ENCODE measurements around the gene DCLK2. TPM values are rescaled to one million over a fixed set of nuclear protein-coding genes. Genes with fewer than 3 reads are reported as not detected.

Gene DCLK2
- total RNA-seq, 2 experiments from 2014 or later, result not detected

DNA sequence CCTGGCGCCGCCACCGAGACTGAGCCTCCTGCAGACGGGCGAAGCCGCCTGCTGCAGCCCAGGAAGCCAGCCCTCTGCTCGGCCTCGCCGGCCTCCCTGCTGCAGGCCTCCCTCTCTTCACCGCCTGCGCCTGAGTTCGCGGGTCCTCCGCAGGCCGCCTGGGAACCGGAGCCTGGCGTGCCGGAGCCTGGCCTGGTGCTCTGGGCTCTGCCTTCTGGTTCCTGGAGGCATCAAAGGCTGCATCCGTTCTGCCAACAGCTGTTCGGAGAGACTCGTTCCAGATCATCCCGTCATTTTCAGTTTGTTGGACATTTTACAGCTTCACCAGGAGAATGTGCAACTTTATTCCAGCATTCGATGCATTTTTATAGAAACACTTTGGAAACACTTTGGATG, 178.0 kb downstream of the DCLK2 start:
- H3K4me1 Mint-ChIP-seq, result no peaks in the 10 kb centered on the region
- H3K4me3 Mint-ChIP-seq, result no peak overlapping the region
- ATAC-seq (ENCODE audit: low read depth), result no peak
- no peak for DNase-seq
- H3K27ac Mint-ChIP-seq, result no peak overlapping the region
- no peaks in the 10 kb centered on the region for H3K9me3 Mint-ChIP-seq
- POLR2A ChIA-PET, result no interaction called here
- H3K36me3 Mint-ChIP-seq, result no peaks in the 10 kb centered on the region
- no peaks in the 10 kb centered on the region for H3K27me3 Mint-ChIP-seq

DNA sequence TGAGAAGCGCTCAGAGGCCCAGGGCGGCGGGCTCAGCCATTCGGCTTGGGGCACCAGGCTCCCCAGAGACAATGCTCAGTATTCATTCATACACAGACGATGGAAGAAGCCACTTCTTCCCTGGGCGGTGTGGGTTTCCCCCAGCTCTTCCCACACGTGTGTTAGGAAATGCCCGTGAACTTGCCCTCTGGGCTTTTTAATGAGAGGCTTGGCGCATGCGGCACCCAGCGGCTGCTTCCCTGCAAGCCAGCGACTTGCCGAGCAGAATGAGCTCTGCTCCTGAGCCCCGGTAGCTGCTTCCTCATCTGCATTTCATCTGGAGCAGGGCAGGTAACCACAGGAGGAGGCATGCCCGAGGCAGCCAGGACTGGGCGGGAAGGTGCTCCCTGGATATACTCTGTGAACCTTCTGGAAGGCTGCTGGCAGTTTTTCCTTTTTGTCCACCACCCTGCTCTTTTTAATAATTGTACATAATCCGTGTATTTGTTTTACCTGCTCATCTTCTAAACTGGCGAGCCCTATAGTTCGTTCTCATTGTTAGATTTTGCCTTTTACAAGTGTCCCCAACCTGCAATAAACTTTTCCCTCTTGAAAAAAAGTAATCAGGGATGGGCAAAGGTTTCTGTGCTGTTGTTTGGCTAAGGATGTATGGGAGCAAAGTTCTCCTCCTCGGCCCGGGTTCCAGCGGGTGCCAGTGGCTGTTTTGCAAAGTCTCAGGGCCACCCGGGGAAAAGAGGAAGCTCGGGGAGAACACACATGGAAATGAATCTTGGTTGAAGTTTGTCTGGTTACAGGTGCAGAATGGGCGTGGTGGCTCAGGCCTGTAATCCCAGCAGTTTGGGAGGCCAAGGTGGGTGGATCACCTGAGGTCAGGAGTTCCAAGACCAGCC, 178.8 kb downstream of the DCLK2 start:
- no peak overlapping the region for H3K4me3 Mint-ChIP-seq
- no peaks in the 10 kb centered on the region for H3K4me1 Mint-ChIP-seq
- ATAC-seq (ENCODE audit: low read depth) (no peak), DNase-seq (no peak)
- POLR2A ChIA-PET, result no interaction called here
- H3K9me3 Mint-ChIP-seq, result no peaks in the 10 kb centered on the region
- no peak overlapping the region for H3K27ac Mint-ChIP-seq
- no peaks in the 10 kb centered on the region for H3K36me3 Mint-ChIP-seq
- H3K27me3 Mint-ChIP-seq, result no peaks in the 10 kb centered on the region

DNA sequence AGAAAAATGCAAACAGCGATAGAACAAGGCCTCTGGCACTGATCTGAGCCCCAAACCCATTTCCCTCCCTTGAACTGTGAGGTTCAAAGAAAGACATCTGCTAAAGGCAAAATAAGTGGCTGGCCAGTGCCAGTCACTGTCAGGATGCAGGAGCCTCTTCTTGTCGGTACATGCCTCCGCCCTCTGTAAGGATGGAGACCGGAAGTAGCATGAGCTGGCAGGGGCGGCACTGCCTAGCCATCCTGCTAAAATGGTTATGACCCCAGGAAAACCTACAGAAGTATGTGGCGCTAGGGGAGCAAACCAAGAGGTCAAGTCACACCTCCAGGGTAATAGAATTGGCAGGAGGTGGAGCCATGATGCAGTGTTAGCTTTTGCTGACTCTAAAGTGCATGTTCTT, 180.3 kb downstream of the DCLK2 start:
- H3K27ac Mint-ChIP-seq, result no peak overlapping the region

DNA sequence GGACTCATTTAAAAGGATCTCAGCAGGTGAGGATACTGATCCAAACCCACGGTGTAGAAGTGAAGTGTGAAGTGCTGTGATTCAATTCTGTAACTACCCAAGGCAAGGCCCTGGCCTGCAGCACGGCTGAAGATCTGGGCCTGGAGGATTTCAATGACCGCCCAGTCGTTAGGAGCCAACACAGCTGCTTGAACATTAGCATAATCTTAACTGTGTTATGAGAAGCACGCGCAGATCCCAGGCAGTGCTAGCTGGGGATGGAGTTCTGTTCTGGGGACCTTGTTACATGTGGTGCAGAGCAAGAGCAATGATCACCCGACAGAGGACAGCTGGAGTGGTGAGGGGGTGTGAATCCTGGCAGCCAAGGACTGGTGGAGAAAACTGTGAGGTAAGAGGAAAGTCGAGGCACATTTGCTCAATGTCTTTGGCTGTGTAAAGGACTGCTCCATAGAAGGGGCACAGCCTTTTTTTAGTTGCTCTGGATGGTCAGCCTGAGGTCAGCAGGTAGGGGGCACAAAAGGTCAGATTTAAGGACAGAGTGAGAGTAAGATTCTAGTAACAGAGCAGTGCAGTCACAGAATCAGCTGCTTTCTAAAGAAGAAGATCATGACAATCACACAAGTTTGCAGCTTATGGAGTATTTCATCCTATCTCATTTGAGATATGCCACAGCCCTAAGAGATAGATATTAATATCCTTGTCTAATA, 181.8 kb downstream of the DCLK2 start:
- ATAC-seq (ENCODE audit: low read depth) (no peak), DNase-seq (no peak)
- Mint-ChIP-seq H3K9me3 (no peaks in the 10 kb centered on the region), H3K36me3 (peaks cover 6% of the 10 kb centered on the region), H3K4me1 (no peaks in the 10 kb centered on the region), H3K4me3 (no peak overlapping the region), H3K27me3 (no peaks in the 10 kb centered on the region), H3K27ac (no peak overlapping the region)
- POLR2A ChIA-PET, result no interaction called here

More for the DNA sequence above, 180.3 kb downstream of the DCLK2 start:
- Mint-ChIP-seq H3K4me1 (no peaks in the 10 kb centered on the region), H3K27me3 (no peaks in the 10 kb centered on the region), H3K4me3 (no peak overlapping the region), H3K36me3 (peaks cover 3% of the 10 kb centered on the region), H3K9me3 (no peaks in the 10 kb centered on the region)
- ATAC-seq (ENCODE audit: low read depth), result no peak
- POLR2A ChIA-PET, result no interaction called here
- DNase-seq, result no peak

DNA sequence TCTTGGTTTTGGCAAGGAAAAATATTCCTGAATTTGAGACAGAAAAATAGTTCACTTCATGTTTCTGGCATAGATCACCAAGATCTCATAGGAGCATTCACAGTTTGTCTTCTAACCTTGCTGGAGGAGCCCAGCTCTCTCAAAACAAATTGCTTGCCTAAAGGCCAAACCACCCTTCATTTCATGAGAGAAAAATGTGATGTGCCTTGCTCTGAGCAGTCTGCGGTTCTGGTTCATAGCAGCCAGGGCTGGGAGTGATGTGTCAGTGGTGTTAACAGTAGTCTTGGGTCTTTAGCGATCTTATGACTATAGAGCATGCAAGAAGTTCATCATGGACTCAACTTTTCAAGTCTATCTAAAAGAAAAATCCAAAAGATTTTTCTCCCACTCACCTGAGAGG, 183.3 kb downstream of the DCLK2 start:
- DNase-seq (no peak), ATAC-seq (ENCODE audit: low read depth) (no peak)
- Mint-ChIP-seq H3K27ac (no peak overlapping the region), H3K9me3 (no peaks in the 10 kb centered on the region), H3K4me3 (no peak overlapping the region), H3K27me3 (no peaks in the 10 kb centered on the region), H3K36me3 (peaks cover 7% of the 10 kb centered on the region), H3K4me1 (no peaks in the 10 kb centered on the region)
- POLR2A ChIA-PET, result no interaction called here

DNA sequence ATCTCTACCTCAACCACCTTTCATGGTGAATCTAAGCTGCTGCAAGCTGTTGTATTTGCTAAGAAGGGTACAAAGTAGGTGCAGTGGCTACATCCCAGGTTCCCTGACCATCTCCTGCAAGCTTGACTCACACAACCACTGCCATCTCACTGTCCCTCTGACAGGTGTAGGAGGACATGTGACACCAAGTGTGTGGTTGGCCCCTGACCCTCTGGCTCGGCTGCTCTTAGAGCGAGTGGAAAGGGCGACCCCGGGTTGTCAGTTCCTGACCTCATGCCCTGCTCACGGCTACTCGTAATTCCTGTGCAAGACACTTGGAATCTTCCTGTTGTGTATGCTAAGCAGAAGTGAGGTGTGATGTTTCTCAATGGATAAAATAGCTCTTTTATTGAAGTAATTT, 184.4 kb downstream of the DCLK2 start:
- Mint-ChIP-seq H3K4me1 (no peaks in the 10 kb centered on the region), H3K4me3 (no peak overlapping the region), H3K36me3 (peaks cover 11% of the 10 kb centered on the region), H3K27ac (peak overlapping the region; percentile 33), H3K27me3 (no peaks in the 10 kb centered on the region), H3K9me3 (no peaks in the 10 kb centered on the region)
- ATAC-seq (ENCODE audit: low read depth), result no peak
- no peak for DNase-seq
- POLR2A ChIA-PET, result no interaction called here

DNA sequence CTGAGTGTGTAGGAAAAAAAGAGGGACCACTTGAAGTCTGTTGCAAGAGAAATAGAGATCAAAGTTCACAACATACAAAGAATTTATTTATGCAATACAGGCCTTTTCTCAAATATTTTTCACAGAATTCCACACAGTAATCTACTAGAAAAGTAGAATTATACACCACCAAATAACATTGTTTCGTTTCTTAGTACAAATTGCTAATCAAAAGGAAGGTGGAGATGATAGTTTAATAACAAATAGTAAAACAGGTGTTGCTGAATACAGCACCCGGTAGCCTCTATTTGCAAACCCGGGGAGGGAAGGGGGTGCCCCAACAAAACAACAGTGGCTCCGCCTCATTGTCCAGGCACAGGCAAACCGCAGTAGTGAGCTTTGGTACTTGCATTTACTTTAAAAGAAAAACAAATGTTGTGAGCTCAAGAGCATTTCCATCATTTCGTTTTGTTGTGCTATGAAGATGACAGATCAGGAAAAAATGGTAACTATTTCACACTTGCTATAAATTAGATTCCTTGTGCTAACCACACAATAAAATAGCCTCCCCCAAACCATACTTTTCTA, 186.4 kb downstream of the DCLK2 start:
- no peaks in the 10 kb centered on the region for H3K9me3 Mint-ChIP-seq
- ATAC-seq (ENCODE audit: low read depth) (no peak), DNase-seq (no peak)
- H3K36me3 Mint-ChIP-seq, result peaks cover 17% of the 10 kb centered on the region
- H3K27ac Mint-ChIP-seq, result no peak overlapping the region
- H3K4me3 Mint-ChIP-seq, result no peak overlapping the region
- H3K27me3 Mint-ChIP-seq, result no peaks in the 10 kb centered on the region
- no peaks in the 10 kb centered on the region for H3K4me1 Mint-ChIP-seq
- POLR2A ChIA-PET, result no interaction called here

DNA sequence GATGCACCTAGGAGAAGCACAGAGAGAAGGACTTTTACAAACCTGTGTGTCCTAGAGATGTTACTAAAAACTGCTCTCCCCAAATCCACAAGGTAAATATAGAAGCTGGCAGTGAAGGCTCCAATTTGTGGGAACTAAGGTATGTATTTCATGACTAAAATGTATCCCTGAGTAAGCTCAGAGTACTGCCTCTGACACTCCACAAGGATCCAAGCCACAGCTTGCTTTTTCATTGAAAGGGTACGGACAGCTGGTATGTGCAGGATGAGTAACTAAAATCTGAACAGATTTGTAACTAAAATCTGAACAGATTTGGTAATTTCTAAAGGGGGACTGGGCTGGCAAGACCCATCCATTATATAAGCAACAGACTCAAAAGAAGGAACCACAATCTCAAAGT, 187.6 kb downstream of the DCLK2 start:
- ATAC-seq (ENCODE audit: low read depth) (no peak), DNase-seq (no peak)
- H3K4me3 Mint-ChIP-seq, result no peak overlapping the region
- POLR2A ChIA-PET, result no interaction called here
- no peaks in the 10 kb centered on the region for H3K27me3 Mint-ChIP-seq
- H3K27ac Mint-ChIP-seq, result no peak overlapping the region
- no peaks in the 10 kb centered on the region for H3K9me3 Mint-ChIP-seq
- peaks cover 26% of the 10 kb centered on the region for H3K36me3 Mint-ChIP-seq
- no peaks in the 10 kb centered on the region for H3K4me1 Mint-ChIP-seq

DNA sequence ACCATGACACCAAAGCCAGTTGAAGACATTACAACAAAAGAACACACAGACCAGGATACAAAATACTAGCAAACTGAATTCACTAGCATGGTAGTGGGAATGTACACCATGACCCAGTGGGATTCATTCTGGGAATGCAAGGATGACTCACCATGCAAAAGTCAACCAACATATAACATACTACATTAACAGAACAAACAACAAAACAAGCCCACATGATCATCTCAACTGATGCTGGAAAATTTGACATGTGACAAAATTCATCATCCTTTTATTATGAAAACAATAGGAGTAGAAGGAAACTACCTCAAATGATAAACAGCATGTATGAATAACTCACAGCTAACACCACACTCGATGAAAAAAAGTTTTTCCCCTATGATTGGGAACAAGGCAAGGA, 190.2 kb downstream of the DCLK2 start:
- H3K27ac Mint-ChIP-seq, result no peak overlapping the region
- peaks cover 35% of the 10 kb centered on the region for H3K36me3 Mint-ChIP-seq
- DNase-seq, result no peak
- ATAC-seq (ENCODE audit: low read depth), result no peak
- H3K4me1 Mint-ChIP-seq, result no peaks in the 10 kb centered on the region
- no peak overlapping the region for H3K4me3 Mint-ChIP-seq
- POLR2A ChIA-PET, result no interaction called here
- no peaks in the 10 kb centered on the region for H3K27me3 Mint-ChIP-seq
- no peaks in the 10 kb centered on the region for H3K9me3 Mint-ChIP-seq

DNA sequence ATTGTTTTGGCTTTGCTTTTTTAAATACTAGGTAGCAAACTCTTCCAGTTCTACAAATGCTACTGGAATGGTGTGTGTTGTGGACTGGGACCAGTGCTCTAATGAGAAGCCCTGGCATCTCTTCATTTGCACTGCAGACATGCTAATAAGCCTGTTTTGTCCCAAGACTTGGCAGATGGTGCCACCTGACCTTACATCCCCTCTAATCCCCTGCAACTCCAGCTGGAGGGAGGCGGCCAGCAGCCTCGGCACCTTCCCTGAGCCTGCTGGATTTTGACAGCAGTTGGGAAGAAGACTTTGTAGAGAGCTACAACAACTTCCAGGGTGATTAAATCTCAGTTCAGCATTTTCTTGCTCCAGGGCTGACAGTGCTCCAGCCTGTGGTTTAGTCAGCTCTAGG, 200.0 kb downstream of the DCLK2 start:
- Mint-ChIP-seq H3K4me3 (no peak overlapping the region), H3K4me1 (peaks cover 3% of the 10 kb centered on the region), H3K27ac (no peak overlapping the region), H3K27me3 (no peaks in the 10 kb centered on the region), H3K36me3 (peaks cover 52% of the 10 kb centered on the region), H3K9me3 (peaks cover 14% of the 10 kb centered on the region)
- POLR2A ChIA-PET, result no interaction called here
- ATAC-seq (ENCODE audit: low read depth) (no peak), DNase-seq (no peak)

DNA sequence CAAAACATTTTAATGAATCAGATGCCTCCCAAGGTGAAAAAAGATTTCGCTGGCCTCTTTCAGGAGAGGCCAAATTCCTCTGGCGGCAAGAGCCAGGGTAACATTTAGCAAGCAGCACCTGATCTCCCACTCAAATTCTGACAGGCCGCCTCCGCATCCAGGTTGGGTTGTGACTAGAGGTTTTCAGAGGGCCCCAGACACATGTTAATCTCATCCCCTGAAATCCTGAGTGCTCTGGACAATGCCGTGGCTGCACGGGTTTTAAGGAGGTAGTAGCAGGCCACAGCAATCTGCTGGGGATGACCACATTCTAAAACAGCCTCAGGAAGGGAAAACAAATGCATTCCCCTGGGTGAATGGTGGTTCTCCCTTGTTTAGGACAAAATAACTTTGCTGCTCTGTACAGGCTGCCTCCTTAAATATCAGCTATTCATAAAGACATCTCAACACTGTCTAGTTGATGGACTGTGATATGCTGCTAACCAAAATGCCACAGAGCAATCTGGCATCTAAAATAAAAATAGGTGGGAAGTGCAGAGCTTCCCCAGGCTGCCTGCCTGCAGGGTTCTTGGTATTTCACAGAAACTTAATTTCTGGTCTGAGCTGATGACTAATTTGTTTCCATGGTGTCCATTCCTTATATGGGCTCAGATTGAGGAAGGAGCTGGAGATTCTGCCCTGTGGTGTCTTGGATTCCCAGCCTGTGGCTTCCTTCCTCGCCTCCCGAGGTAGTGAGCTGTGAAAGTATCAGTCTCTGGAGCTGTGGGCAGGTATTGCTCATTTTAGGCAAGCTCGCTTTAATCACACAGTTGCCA, 202.0 kb downstream of the DCLK2 start:
- H3K9me3 Mint-ChIP-seq, result peaks cover 9% of the 10 kb centered on the region
- no peaks in the 10 kb centered on the region for H3K27me3 Mint-ChIP-seq
- POLR2A ChIA-PET, result no interaction called here
- H3K27ac Mint-ChIP-seq, result no peak overlapping the region
- DNase-seq (no peak), ATAC-seq (ENCODE audit: low read depth) (no peak)
- H3K36me3 Mint-ChIP-seq, result peaks cover 43% of the 10 kb centered on the region
- H3K4me1 Mint-ChIP-seq, result peaks cover 3% of the 10 kb centered on the region
- H3K4me3 Mint-ChIP-seq, result no peak overlapping the region

DNA sequence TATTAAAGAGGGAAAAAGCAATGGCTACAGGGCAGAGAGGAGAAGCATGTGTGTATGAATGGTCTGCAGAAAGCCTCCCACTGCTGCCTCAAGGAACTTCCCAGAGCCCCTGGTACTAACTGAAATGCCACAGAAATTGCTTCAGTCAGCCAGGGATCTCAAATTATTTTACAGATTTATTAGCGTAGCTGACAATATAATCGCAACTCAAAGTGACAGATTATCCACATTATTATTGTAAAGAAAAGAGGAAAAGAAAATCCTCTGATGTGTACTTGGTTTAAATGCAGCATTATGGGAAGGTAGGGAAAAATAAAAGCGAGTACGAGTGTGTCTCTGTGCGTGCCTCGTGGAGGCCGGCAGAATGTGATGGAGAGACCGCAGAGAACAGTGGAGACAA, 202.7 kb downstream of the DCLK2 start:
- Mint-ChIP-seq H3K36me3 (peaks cover 43% of the 10 kb centered on the region), H3K27ac (no peak overlapping the region)
- no peak for DNase-seq

DNA sequence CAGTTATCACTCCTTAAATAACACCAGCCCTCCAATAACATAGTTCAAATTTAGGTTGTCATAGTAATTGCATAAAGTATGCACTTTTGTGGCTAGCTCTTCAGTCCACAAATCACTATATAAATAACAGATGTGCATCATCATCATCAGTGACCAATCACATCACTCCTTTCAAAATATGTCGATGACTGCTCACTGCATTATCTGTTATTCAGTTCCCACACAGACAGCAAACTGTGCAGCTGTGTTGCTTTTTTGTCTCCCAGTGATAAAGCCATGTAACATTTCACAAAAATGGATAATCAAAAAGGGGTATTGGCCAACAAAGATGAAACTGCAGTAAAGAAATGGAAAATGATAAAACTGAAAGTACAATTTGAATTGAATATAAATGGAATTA, 205.4 kb downstream of the DCLK2 start:
- no peak overlapping the region for H3K27ac Mint-ChIP-seq
- POLR2A ChIA-PET, result no interaction called here
- no peaks in the 10 kb centered on the region for H3K9me3 Mint-ChIP-seq
- no peak for ATAC-seq (ENCODE audit: low read depth)
- no peak for DNase-seq
- peaks cover 28% of the 10 kb centered on the region for H3K36me3 Mint-ChIP-seq
- no peak overlapping the region for H3K4me3 Mint-ChIP-seq
- no peaks in the 10 kb centered on the region for H3K27me3 Mint-ChIP-seq
- H3K4me1 Mint-ChIP-seq, result peaks cover 3% of the 10 kb centered on the region

More for the DNA sequence above, 202.7 kb downstream of the DCLK2 start:
- peaks cover 3% of the 10 kb centered on the region for H3K4me1 Mint-ChIP-seq
- ATAC-seq (ENCODE audit: low read depth), result no peak
- POLR2A ChIA-PET, result no interaction called here
- peaks cover 7% of the 10 kb centered on the region for H3K9me3 Mint-ChIP-seq
- no peak overlapping the region for H3K4me3 Mint-ChIP-seq
- no peaks in the 10 kb centered on the region for H3K27me3 Mint-ChIP-seq

Measured in activated naive CD8-positive, alpha-beta T cell treated with anti-CD3 and anti-CD28 coated beads, Interleukin-2, amount 10 ng/mL, durations not matched to agents 7 days and 5 days (primary cell).